Measurements from ENCODE around the gene MAP7D1. TPM values are rescaled to one million over a fixed set of nuclear protein-coding genes. Genes with fewer than 3 reads are reported as not detected.

The MAP7D1 gene
- polyA plus RNA-seq, 1 donor, result 148 TPM

- no peak for DNase-seq (ENCODE audit: low read depth)
These were observed 29.0 kb upstream of the MAP7D1 start for GRCh38 chr1:36126797-36127500.

GRCh38 chr1:36128126-36128904 is 27.6 kb upstream of the MAP7D1 start:
- DNase-seq (ENCODE audit: low read depth), result no peak

- DNase-seq (ENCODE audit: low read depth), result no peak
These were observed 27.1 kb upstream of the MAP7D1 start for GRCh38 chr1:36128905-36129206.

- no peak for DNase-seq (ENCODE audit: low read depth)
These were observed 23.9 kb upstream of the MAP7D1 start for GRCh38 chr1:36132029-36132428.

- DNase-seq (ENCODE audit: low read depth), result no peak
These were observed 22.5 kb upstream of the MAP7D1 start for GRCh38 chr1:36133484-36133883.

GRCh38 chr1:36134031-36134430 is 21.9 kb upstream of the MAP7D1 start:
- no peak for DNase-seq (ENCODE audit: low read depth)

- DNase-seq (ENCODE audit: low read depth), result no peak
These were observed 21.2 kb upstream of the MAP7D1 start for GRCh38 chr1:36134505-36135329.

- DNase-seq (ENCODE audit: low read depth), result no peak
These were observed 20.7 kb upstream of the MAP7D1 start for GRCh38 chr1:36135330-36135667.

- no peak for DNase-seq (ENCODE audit: low read depth)
These were observed 20.2 kb upstream of the MAP7D1 start for GRCh38 chr1:36135796-36136195.

- no peak for DNase-seq (ENCODE audit: low read depth)
These were observed 19.4 kb upstream of the MAP7D1 start for GRCh38 chr1:36136535-36136934.

GRCh38 chr1:36137226-36137625 is 18.7 kb upstream of the MAP7D1 start:
- DNase-seq (ENCODE audit: low read depth), result no peak

- no peak for DNase-seq (ENCODE audit: low read depth)
These were observed 18.2 kb upstream of the MAP7D1 start for GRCh38 chr1:36137776-36138175.

- no peak for DNase-seq (ENCODE audit: low read depth)
These were observed 16.4 kb upstream of the MAP7D1 start for GRCh38 chr1:36139521-36139920.

GRCh38 chr1:36142121-36142520 is 13.8 kb upstream of the MAP7D1 start:
- no peak for DNase-seq (ENCODE audit: low read depth)

GRCh38 chr1:36143424-36143823 is 12.5 kb upstream of the MAP7D1 start:
- no peak for DNase-seq (ENCODE audit: low read depth)

- no peak for DNase-seq (ENCODE audit: low read depth)
These were observed 11.5 kb upstream of the MAP7D1 start for GRCh38 chr1:36144413-36144812.

- DNase-seq (ENCODE audit: low read depth), result no peak
These were observed 7.1 kb upstream of the MAP7D1 start for GRCh38 chr1:36148821-36149236.

- DNase-seq (ENCODE audit: low read depth), result peak; percentile 98
These were observed 6.6 kb upstream of the MAP7D1 start, which contains the start of gene TRAPPC3 for GRCh38 chr1:36149237-36149972. TSS of gene TRAPPC3 (minus strand) at chr1:36149486. CDS start at chr1:36149378, 108 bp downstream.

- no peak for DNase-seq (ENCODE audit: low read depth)
These were observed 6.0 kb upstream of the MAP7D1 start for GRCh38 chr1:36149973-36150295.

- no peak for DNase-seq (ENCODE audit: low read depth)
These were observed 5.4 kb upstream of the MAP7D1 start for GRCh38 chr1:36150296-36151133.
